HG03159 (cell line): ENCODE data around the gene KRT74.

Source experiments
- ATAC-seq: cut with Tn5 transposase; IDR thresholded peaks from one replicate; pipeline ENCODE4 v1.9.1; 2021; ENCODE audit warnings: mild to moderate bottlenecking, moderate library complexity; ENCODE audit not compliant: unreplicated experiment

Gene KRT74

GRCh38 chr12:52573743-52574142, at the start of gene KRT74:
Gene KRT74, minus strand, starts transcription at chr12:52573843. Its CDS starts 66 bp downstream, at chr12:52573777.
- ATAC-seq: no peak

DNA sequence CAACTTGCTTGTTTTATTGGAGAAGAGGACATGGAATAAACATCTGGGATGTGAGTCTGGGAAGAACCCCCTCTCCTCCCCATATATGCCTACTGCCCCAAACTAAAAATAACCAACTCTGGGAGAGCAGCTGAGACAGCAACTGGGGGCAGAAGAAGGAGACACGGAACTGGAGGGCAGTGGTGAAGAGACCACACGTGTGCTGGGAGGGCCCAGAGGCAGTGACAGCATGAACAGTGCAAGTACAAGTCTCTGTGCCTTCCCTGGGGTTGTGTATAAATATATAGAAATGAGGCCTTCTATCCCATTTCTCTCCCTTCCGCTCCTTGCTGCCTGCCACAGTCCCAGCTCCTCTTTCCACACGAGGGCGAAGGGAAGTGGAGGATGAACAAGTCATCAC, 48.7 kb upstream of the KRT74 start:
- no peak for ATAC-seq

DNA sequence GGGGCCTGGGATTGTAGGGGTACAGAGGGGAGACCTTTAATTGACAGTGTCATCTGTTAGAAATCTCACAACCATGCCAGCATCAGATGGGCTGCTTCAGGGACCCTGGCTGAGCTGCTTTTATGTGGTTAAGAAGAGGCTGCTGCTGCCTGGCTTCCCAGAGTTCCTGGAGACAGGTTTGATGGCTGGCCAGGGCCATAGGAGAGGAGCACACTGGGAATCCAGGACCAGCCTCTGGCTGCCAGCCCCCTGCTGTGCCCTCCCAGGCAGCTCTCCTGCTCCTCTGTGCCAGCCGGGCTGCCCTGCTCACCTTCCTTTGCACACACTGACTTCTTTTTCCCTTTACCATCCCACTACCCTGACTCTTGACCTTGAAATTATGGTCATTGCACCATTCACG, 45.2 kb upstream of the KRT74 start:
- no peak for ATAC-seq

DNA sequence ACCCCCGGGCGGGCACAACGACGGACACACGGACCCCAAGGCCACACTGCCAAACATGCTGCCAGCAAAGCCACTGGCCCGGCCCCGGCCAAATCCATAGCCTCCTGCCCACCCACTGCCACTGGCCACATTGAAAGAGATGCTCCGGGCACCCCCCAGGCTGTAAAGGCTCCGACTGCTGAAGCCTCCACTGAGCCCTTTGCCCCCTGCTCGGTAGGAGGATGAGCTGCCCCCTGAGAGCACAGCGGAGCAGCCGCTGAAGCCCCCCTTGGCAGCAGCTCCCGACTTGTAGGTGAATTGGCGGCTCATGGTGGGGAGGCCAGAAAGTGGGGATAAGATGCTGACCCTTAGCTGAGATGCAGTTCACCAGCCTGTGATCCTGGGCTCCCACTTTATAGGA, 44.6 kb upstream of the KRT74 start, which contains the start of gene KRT73:
Gene KRT73, minus strand, starts transcription at position 344 of the 400 bp plus-strand sequence. Its CDS starts 35 bp downstream, at position 309.
- ATAC-seq: no peak

DNA sequence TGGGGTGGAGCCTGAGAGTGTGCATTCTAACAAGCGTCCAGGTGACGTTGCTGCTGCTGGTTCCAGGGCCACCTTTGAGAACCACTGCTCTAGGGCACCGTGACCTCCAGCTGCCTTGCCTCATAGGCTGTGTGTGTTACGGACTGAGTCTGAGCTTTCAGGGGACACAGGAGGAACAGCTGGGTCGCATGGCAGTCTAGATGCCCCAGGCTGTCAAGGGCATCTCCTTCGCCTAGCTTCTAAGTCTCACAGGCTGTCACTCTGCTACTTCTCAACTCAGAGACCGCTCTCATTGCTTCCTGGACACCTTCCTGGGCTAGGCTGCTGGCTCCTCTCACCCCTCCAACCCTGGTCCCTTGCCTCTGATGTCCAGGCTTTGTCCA, 43.8 kb upstream of the KRT74 start:
- no peak for ATAC-seq

DNA sequence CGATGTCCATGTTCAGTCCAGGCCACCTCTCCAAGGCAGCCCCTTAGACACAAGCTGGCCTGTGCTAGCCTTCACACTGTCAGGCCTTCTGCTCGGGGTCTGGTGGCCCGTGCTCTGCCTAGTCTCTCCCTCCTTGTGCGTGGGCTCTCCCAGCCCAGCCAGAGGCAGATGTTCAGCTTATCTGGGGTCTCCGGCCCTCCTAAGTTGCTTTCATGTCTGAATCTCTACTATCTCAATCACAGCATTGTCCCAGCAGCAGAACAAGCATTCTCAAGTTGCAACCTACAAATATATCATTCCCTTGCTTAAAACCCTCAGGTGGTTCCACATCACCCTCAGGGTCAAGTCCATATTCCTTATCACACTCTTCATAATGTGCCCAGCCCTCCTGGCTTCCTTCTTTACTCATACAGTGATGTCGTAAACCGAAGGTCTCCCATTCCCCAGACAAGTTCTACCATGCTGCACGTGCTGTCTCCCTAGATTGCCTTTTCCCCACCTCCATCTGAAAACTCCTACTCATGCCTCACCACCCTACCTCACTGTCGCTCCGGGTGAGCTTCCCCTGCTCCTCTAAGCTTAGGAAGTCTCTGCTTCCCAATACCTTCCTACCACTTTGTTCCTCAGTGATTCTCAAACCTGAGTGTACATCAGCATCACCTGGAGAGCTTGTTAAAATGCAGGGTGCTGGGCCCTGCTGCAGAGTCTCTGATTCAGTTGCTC, 43.2 kb upstream of the KRT74 start:
- ATAC-seq: no peak

DNA sequence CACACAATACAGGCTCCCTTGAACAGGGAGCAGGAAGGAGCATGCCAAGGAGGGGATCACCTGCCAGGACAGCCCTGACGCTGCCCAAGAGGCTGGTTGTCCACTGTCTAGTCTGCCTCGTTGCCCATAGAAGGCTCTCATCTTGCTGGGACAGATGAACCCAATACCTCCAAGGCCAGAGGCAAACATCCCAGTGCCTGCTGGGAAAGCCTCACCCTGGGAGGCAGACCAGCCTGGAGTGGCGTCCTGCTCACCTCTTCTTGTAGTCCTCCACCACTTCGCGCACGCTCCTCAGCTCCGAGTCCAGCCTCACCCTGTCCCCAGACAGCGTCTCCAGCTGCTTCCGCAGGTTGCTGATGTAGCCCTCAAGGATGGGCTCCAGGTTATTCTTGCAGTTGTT, 42.3 kb upstream of the KRT74 start:
- no peak for ATAC-seq

- no peak for ATAC-seq
These were observed 41.7 kb upstream of the KRT74 start for GRCh38 chr12:52615208-52615868.

GRCh38 chr12:52614381-52615207, 41.0 kb upstream of the KRT74 start:
- ATAC-seq: no peak

DNA sequence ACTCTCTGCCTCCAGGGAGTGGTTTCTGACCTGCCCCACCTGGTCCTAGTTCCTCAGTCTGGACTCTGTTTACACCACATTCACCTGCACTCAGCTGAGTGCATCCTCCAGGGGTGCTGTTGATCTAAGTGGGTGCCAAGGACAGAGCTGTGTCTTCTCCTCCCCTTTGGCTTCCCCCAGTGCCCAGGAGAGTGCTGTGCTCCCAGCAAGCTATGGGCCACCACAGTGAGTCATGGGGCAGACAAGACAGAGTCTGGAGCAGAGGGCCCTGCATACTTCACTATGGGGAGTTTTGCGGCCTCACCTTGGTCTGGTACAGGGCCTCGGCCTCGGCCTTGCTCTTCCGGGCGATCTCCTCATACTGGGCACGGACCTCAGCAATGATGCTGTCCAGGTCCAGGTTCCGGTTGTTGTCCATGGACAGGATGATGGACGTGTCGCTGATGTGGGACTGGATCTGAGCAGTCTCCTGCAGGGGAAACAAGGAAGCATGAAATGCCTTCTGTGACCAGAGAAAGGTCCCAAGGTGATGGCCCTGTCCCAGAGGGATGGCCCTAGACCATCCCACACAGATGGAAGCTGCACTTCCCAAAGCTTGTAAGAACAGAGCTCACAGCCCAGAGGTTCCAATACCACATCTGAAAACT, 39.9 kb upstream of the KRT74 start:
- no peak for ATAC-seq

- ATAC-seq: no peak
These were observed 39.1 kb upstream of the KRT74 start for GRCh38 chr12:52612431-52613383.

DNA sequence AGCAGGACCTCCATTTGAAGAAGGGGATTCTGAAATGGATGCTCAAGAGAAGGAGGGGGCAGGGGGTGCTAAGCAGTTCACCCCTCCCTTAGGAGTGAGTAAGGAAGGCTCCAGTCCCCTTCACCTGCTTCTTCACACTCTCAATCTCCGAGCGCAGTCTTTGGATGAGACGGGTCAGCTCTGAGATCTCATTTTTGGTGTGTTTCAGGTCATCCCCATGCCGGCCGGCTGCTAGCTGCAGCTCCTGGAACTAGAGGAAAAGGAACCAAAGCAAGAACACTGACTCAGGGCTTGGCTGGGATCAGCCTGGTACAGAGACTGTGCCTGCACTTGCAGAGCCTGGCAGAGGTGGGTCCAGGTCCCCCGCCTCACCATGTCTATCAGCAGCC, 37.4 kb upstream of the KRT74 start:
- no peak for ATAC-seq

GRCh38 chr12:52608826-52609630, 35.4 kb upstream of the KRT74 start:
- ATAC-seq: no peak

- no peak for ATAC-seq
These were observed 34.5 kb upstream of the KRT74 start for GRCh38 chr12:52608161-52608560.

GRCh38 chr12:52607314-52607713, 33.7 kb upstream of the KRT74 start:
- ATAC-seq: no peak

DNA sequence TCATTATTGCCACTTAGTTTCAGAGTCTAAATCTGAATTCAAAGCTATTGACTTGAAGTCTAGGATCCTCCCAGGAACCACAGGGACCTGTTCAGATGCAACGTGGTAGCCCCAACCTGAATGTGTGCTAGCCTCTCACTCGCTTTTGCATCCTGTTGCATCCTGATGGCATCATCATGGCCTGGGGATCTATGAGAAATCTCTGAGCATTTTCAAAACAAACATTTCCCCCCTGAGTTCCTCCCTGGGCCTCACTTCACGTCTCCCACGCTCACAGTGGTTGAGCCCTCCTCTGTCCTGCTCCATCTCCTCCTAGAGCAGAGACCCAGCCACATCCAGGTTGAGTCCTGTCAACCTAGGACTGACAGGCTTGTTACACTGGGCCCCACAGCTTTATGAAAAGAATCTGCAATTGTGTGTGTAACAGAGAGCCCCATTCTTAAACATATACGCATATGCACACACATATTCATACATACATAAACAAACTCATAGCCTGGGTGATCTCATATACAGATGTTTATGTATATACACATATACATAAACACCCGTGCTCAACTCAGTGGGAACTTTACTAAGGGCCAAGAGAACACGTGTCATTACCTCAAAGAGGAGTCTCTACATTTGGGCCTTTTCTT, 33.1 kb upstream of the KRT74 start:
- no peak for ATAC-seq

DNA sequence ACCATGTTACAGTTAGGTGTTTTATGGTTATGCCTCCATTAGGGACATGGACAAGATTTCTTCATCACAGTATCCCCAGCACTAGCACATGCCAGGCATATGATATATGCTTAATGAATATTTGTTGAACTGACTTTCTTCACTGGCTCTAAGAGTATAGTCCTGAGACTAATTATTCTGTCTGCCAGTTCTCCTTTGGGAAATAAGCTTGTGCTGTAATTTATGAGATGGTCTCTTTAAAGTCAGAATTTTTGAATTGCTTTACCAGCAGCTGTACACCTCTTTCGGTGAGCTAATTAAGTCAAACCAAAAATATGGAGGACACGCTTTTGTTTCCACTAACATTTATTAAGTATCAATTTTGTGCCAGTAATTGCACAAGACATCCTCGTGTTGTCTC, 32.5 kb upstream of the KRT74 start:
- no peak for ATAC-seq

- ATAC-seq: no peak
These were observed 31.9 kb upstream of the KRT74 start for GRCh38 chr12:52605542-52605941.

DNA sequence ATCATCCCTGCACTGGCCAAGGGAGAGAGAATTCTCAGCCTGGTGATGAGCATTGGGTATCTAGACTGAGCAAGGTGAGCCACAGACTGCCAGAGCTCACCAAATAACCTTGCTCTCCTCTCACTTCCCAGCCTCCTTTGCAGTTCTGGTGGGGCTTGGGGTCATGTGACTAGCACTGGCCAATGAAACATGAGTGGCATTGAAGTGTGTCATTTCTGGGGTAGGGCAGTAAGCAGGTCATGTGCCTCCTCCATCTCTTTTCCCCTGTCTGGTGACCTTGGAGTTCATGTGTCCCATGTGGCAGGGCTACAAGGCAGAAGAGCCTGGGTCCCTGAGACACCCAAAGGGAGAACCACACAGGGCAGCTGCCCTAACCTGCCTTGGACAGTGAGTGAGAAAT, 31.2 kb upstream of the KRT74 start:
- no peak for ATAC-seq
